ENCODE results near the gene PARG.

The PARG gene

DNA sequence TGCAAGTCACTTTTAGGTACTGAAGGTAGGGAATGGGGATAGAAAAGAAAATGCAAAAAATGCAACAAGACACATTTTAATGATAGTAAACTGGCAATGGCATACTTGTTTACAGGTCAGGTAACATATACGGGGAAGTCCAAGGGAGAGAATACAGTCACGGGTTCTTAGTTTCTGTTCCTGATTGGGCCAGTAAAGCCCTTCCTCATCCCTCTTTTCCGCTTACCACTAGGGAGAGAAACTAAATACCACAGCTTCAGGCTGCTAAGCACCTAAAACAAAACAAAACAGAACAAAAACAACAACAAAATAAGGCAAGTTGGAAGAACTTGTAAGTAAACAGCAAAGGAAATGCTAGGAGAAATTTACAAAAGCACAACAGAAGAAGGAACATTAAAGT, 114.5 kb downstream of the PARG start:
- H3K27ac ChIP-seq (ENCODE audit: low read depth, low read length) = no peak overlapping the region
- H3K36me3 ChIP-seq (ENCODE audit: control insufficient read depth, insufficient read depth, low read length) = peaks cover 10% of the 10 kb centered on the region
- no peaks in the 10 kb centered on the region for H3K27me3 ChIP-seq (ENCODE audit: control insufficient read depth, insufficient read depth, low read length)
- H3K4me1 ChIP-seq (ENCODE audit: control insufficient read depth, insufficient read depth, low read length) = peaks cover 36% of the 10 kb centered on the region
- no peaks in the 10 kb centered on the region for H3K9me3 ChIP-seq (ENCODE audit: control insufficient read depth, insufficient read depth, low read length)
- no peak overlapping the region for H3K4me3 ChIP-seq (ENCODE audit: low read depth, low read length)
- no peak overlapping the region for H3K9ac ChIP-seq (ENCODE audit: low read depth, low read length)

- Histone ChIP-seq H3K9me3 (ENCODE audit: control insufficient read depth, insufficient read depth, low read length) (no peaks in the 10 kb centered on the region), H3K4me3 (ENCODE audit: low read depth, low read length) (no peak overlapping the region), H3K36me3 (ENCODE audit: control insufficient read depth, insufficient read depth, low read length) (peaks cover 39% of the 10 kb centered on the region), H3K9ac (ENCODE audit: low read depth, low read length) (no peak overlapping the region), H3K27ac (ENCODE audit: low read depth, low read length) (no peak overlapping the region), H3K4me1 (ENCODE audit: control insufficient read depth, insufficient read depth, low read length) (no peaks in the 10 kb centered on the region), H3K27me3 (ENCODE audit: control insufficient read depth, insufficient read depth, low read length) (no peaks in the 10 kb centered on the region)
Measured at GRCh38 chr10:49819234-49819958, 122.4 kb downstream of the PARG start.

- no peak overlapping the region for H3K27ac ChIP-seq (ENCODE audit: low read depth, low read length)
- no peak overlapping the region for H3K9ac ChIP-seq (ENCODE audit: low read depth, low read length)
- no peaks in the 10 kb centered on the region for H3K27me3 ChIP-seq (ENCODE audit: control insufficient read depth, insufficient read depth, low read length)
- H3K9me3 ChIP-seq (ENCODE audit: control insufficient read depth, insufficient read depth, low read length) = no peaks in the 10 kb centered on the region
- peaks cover 39% of the 10 kb centered on the region for H3K36me3 ChIP-seq (ENCODE audit: control insufficient read depth, insufficient read depth, low read length)
- no peak overlapping the region for H3K4me3 ChIP-seq (ENCODE audit: low read depth, low read length)
- no peaks in the 10 kb centered on the region for H3K4me1 ChIP-seq (ENCODE audit: control insufficient read depth, insufficient read depth, low read length)
Measured at GRCh38 chr10:49817845-49818244, 124.0 kb downstream of the PARG start.

DNA sequence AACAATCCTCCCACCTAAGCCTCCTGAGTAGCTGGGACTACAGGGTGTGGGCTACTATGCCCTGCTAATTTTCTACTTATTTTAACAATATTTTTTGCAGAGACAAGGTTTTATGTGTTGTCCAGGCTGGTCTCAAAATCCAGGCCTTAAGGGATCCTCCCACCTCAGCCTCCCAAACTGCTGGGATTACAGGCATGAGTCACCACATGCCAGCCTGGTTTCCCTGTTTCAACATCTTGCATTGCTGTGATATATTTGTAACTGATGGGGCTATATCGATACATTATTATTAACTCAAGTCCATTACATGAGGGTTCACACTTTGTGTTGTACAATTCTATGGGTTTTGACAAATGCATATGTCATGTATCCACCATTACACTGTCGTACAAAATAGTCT, 137.8 kb downstream of the PARG start:
- H3K36me3 ChIP-seq (ENCODE audit: control insufficient read depth, insufficient read depth, low read length) = no peaks in the 10 kb centered on the region
- no peaks in the 10 kb centered on the region for H3K4me1 ChIP-seq (ENCODE audit: control insufficient read depth, insufficient read depth, low read length)
- no peak overlapping the region for H3K9ac ChIP-seq (ENCODE audit: low read depth, low read length)

DNA sequence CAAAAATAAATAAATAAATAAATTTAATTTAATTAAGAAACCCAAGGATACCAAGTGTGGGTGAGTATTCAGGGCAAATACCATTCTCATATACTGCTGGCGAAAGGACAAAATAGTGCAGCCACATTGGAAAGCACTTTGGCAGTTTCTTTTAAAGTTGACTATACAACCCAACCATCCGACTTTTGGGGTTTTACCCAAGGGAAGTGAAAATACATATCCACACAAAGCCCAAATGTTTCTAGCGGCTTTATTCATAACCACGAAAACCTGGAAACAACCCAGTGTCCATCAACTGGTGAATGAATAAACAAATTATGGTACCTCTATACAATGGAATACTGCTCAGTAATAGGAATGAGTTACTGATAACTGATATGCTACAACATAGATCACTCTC, 143.6 kb downstream of the PARG start:
- H3K27me3 ChIP-seq (ENCODE audit: control insufficient read depth, insufficient read depth, low read length) = no peaks in the 10 kb centered on the region
- no peaks in the 10 kb centered on the region for H3K4me1 ChIP-seq (ENCODE audit: control insufficient read depth, insufficient read depth, low read length)
- H3K9ac ChIP-seq (ENCODE audit: low read depth, low read length) = no peak overlapping the region
- H3K9me3 ChIP-seq (ENCODE audit: control insufficient read depth, insufficient read depth, low read length) = no peaks in the 10 kb centered on the region
- no peak overlapping the region for H3K27ac ChIP-seq (ENCODE audit: low read depth, low read length)
- no peak overlapping the region for H3K4me3 ChIP-seq (ENCODE audit: low read depth, low read length)
- H3K36me3 ChIP-seq (ENCODE audit: control insufficient read depth, insufficient read depth, low read length) = no peaks in the 10 kb centered on the region

More for the DNA sequence above, 137.8 kb downstream of the PARG start:
- Histone ChIP-seq H3K27ac (ENCODE audit: low read depth, low read length) (no peak overlapping the region), H3K9me3 (ENCODE audit: control insufficient read depth, insufficient read depth, low read length) (no peaks in the 10 kb centered on the region), H3K27me3 (ENCODE audit: control insufficient read depth, insufficient read depth, low read length) (no peaks in the 10 kb centered on the region), H3K4me3 (ENCODE audit: low read depth, low read length) (no peak overlapping the region)

DNA sequence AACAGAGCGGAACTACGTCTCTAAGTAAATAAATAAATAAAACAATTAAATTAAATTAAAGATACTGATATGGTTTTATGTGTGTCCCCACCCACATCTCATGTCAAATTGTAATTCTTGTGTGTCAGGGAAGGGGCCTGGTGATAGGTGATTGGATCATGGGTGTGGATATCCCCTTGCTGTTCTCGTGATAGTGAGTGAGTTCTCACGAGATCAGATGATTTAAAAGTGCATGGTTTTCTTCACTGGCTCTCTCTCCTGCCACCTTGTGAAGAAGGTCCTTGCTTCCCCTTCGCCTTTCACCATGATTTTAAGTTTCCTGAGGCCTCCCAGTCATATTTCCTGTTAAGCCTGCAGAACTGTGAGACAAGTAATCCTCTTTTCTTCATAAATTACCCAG, 150.7 kb downstream of the PARG start:
- no peaks in the 10 kb centered on the region for H3K36me3 ChIP-seq (ENCODE audit: control insufficient read depth, insufficient read depth, low read length)
- no peaks in the 10 kb centered on the region for H3K27me3 ChIP-seq (ENCODE audit: control insufficient read depth, insufficient read depth, low read length)
- no peak overlapping the region for H3K9ac ChIP-seq (ENCODE audit: low read depth, low read length)
- no peaks in the 10 kb centered on the region for H3K9me3 ChIP-seq (ENCODE audit: control insufficient read depth, insufficient read depth, low read length)
- H3K4me1 ChIP-seq (ENCODE audit: control insufficient read depth, insufficient read depth, low read length) = no peaks in the 10 kb centered on the region
- H3K27ac ChIP-seq (ENCODE audit: low read depth, low read length) = no peak overlapping the region
- no peak overlapping the region for H3K4me3 ChIP-seq (ENCODE audit: low read depth, low read length)

DNA sequence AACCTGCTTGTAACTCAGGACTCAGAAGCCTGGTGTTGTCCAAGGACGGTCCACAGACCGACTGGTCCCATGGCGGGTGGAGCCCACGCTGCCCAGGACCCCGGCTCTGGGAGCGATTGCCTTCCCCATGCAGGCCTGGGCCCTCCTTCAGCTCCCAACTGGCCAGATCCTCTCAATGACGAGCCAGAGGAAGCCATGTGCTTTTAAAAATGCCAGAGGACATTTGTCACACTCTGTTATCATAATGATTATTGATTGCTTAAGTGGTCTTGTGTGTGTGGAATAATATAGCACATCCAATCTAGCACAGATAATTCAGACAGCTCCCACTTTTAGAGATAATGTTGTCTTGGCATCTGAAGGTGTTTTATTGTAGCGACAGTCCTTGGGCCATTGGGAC, 157.1 kb downstream of the PARG start:
- Histone ChIP-seq H3K27me3 (ENCODE audit: control insufficient read depth, insufficient read depth, low read length) (no peaks in the 10 kb centered on the region), H3K4me1 (ENCODE audit: control insufficient read depth, insufficient read depth, low read length) (peaks cover 5% of the 10 kb centered on the region), H3K36me3 (ENCODE audit: control insufficient read depth, insufficient read depth, low read length) (no peaks in the 10 kb centered on the region), H3K4me3 (ENCODE audit: low read depth, low read length) (no peak overlapping the region), H3K9me3 (ENCODE audit: control insufficient read depth, insufficient read depth, low read length) (no peaks in the 10 kb centered on the region), H3K9ac (ENCODE audit: low read depth, low read length) (no peak overlapping the region), H3K27ac (ENCODE audit: low read depth, low read length) (no peak overlapping the region)

DNA sequence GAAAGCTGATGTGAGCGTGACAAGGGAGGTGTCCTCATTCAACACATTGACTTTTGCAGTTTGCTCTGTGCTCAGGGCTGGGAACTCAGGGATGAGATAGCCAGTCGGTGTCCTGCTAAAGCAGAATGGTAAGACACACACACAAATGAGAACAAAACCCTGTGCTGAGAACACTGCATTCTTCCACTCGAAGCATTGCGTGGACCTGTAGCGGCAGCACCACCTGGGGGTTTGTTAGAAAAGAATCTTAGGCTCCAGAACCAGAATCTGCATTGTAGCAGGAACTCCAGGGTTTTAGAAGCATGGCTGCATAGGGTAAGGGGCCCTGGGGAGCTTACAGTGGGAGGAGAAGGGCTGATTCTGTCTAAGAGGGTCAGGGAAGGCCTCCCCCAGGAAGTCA, 158.2 kb downstream of the PARG start:
- Histone ChIP-seq H3K4me3 (ENCODE audit: low read depth, low read length) (no peak overlapping the region), H3K4me1 (ENCODE audit: control insufficient read depth, insufficient read depth, low read length) (peaks cover 5% of the 10 kb centered on the region), H3K9ac (ENCODE audit: low read depth, low read length) (no peak overlapping the region), H3K9me3 (ENCODE audit: control insufficient read depth, insufficient read depth, low read length) (no peaks in the 10 kb centered on the region), H3K36me3 (ENCODE audit: control insufficient read depth, insufficient read depth, low read length) (no peaks in the 10 kb centered on the region), H3K27me3 (ENCODE audit: control insufficient read depth, insufficient read depth, low read length) (no peaks in the 10 kb centered on the region), H3K27ac (ENCODE audit: low read depth, low read length) (no peak overlapping the region)

DNA sequence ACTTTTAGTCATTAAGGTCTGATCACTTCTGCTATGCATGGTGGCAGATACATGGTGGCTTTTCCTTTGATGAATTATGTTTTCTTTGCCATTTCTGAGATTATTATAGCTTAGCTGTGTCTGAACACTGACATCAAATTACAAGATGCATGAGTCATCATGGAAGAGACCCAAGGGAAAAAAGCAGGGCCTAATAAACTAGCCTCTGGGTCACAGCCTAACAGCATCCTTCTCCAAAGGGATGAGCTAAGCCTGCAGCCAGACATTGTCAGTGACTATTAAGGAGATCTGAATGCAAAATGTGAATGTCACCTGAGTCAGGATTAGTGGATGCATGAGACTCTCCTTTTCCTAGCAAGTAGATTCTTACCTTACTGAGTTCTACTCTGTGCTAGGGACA, 160.6 kb downstream of the PARG start:
- Histone ChIP-seq H3K9ac (ENCODE audit: low read depth, low read length) (no peak overlapping the region), H3K9me3 (ENCODE audit: control insufficient read depth, insufficient read depth, low read length) (no peaks in the 10 kb centered on the region), H3K27me3 (ENCODE audit: control insufficient read depth, insufficient read depth, low read length) (no peaks in the 10 kb centered on the region), H3K27ac (ENCODE audit: low read depth, low read length) (no peak overlapping the region), H3K4me1 (ENCODE audit: control insufficient read depth, insufficient read depth, low read length) (peaks cover 5% of the 10 kb centered on the region), H3K4me3 (ENCODE audit: low read depth, low read length) (no peak overlapping the region), H3K36me3 (ENCODE audit: control insufficient read depth, insufficient read depth, low read length) (no peaks in the 10 kb centered on the region)

DNA sequence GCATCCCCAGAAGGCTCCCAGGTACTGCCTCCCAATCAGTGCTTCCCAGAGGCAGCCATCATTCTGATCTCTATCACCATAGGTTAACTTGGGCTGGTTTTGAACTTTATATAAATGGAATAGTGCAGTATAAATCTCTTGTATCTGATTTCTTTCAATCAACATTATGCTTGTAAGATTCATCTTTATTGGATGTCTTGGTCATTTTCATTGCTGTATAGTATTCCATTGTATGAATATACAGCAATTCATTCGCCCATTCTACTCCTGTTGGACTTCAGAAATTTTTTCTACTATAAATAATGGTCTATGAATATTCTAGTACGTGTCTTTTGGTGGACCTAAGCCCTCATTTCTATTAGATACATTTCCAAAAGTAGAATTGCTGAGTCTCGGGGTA, 163.6 kb downstream of the PARG start:
- no peaks in the 10 kb centered on the region for H3K36me3 ChIP-seq (ENCODE audit: control insufficient read depth, insufficient read depth, low read length)
- H3K9me3 ChIP-seq (ENCODE audit: control insufficient read depth, insufficient read depth, low read length) = no peaks in the 10 kb centered on the region
- H3K9ac ChIP-seq (ENCODE audit: low read depth, low read length) = no peak overlapping the region
- no peak overlapping the region for H3K4me3 ChIP-seq (ENCODE audit: low read depth, low read length)
- H3K27ac ChIP-seq (ENCODE audit: low read depth, low read length) = no peak overlapping the region
- H3K27me3 ChIP-seq (ENCODE audit: control insufficient read depth, insufficient read depth, low read length) = no peaks in the 10 kb centered on the region
- no peaks in the 10 kb centered on the region for H3K4me1 ChIP-seq (ENCODE audit: control insufficient read depth, insufficient read depth, low read length)

- no peak overlapping the region for H3K27ac ChIP-seq (ENCODE audit: low read depth, low read length)
Measured at GRCh38 chr10:49776851-49777250, 165.0 kb downstream of the PARG start.

More at GRCh38 chr10:49776851-49777250, 165.0 kb downstream of the PARG start:
- H3K4me1 ChIP-seq (ENCODE audit: control insufficient read depth, insufficient read depth, low read length) = no peaks in the 10 kb centered on the region
- no peaks in the 10 kb centered on the region for H3K9me3 ChIP-seq (ENCODE audit: control insufficient read depth, insufficient read depth, low read length)
- no peak overlapping the region for H3K4me3 ChIP-seq (ENCODE audit: low read depth, low read length)
- H3K36me3 ChIP-seq (ENCODE audit: control insufficient read depth, insufficient read depth, low read length) = no peaks in the 10 kb centered on the region
- no peaks in the 10 kb centered on the region for H3K27me3 ChIP-seq (ENCODE audit: control insufficient read depth, insufficient read depth, low read length)
- H3K9ac ChIP-seq (ENCODE audit: low read depth, low read length) = no peak overlapping the region
